ENCODE data around the gene NACA2. TPM values are rescaled to one million over a fixed set of nuclear protein-coding genes. Genes with fewer than 3 reads are reported as not detected.

NACA2 gene
- total and polyA plus RNA-seq, 2 of the 13 experiments (the other 11 are each of a cell fraction or from before 2014, with no cell fraction given): 0.21 TPM; not detected in 1

DNA sequence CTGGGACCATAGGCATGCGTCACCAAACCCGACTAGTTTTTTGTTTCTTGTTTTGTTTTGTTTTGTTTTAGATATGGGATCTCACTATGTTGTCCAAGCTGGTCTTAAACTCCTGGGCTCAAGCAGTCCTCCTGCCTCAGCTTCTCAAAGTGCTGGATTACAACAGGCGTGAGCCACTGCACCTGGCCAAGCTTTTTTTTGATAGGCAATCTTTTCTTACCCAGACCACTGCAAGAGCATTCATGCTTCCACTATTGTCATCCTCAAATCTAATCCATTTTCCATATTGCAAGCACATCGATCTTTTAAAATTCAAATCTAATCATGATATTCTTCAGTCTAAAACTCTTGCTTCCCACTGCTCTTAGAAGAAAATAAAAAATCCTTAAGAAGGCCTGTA is 10.3 kb upstream of the NACA2 start:
- no peak for ATAC-seq
- no peaks in the 10 kb centered on the region for H3K79me2 ChIP-seq (ENCODE audit: insufficient read depth, low read length)
- ChIA-PET CTCF (ENCODE audit: low intra/inter-chr PET ratio, low total read pairs) (no interaction called here), POLR2A (no interaction called here)
- no peak for TF ChIP-seq ZFP37 (CRISPR knock-in tag; IDR thresholded peaks at IDR 0.05; ENCODE audit: borderline replicate concordance)
- TF ChIP-seq, protein P1, sequence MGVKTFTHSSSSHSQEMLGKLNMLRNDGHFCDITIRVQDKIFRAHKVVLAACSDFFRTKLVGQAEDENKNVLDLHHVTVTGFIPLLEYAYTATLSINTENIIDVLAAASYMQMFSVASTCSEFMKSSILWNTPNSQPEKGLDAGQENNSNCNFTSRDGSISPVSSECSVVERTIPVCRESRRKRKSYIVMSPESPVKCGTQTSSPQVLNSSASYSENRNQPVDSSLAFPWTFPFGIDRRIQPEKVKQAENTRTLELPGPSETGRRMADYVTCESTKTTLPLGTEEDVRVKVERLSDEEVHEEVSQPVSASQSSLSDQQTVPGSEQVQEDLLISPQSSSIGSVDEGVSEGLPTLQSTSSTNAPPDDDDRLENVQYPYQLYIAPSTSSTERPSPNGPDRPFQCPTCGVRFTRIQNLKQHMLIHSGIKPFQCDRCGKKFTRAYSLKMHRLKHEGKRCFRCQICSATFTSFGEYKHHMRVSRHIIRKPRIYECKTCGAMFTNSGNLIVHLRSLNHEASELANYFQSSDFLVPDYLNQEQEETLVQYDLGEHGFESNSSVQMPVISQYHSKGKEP (CRISPR knock-in tag; IDR thresholded peaks at IDR 0.05): no peak
- TF ChIP-seq, protein P2, sequence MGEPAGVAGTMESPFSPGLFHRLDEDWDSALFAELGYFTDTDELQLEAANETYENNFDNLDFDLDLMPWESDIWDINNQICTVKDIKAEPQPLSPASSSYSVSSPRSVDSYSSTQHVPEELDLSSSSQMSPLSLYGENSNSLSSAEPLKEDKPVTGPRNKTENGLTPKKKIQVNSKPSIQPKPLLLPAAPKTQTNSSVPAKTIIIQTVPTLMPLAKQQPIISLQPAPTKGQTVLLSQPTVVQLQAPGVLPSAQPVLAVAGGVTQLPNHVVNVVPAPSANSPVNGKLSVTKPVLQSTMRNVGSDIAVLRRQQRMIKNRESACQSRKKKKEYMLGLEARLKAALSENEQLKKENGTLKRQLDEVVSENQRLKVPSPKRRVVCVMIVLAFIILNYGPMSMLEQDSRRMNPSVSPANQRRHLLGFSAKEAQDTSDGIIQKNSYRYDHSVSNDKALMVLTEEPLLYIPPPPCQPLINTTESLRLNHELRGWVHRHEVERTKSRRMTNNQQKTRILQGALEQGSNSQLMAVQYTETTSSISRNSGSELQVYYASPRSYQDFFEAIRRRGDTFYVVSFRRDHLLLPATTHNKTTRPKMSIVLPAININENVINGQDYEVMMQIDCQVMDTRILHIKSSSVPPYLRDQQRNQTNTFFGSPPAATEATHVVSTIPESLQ (CRISPR knock-in tag; conservative IDR thresholded peaks at IDR 0.05): no peak
- TF ChIP-seq RARG (CRISPR knock-in tag; IDR thresholded peaks at IDR 0.05; ENCODE audit: low read depth): no peak
- TF ChIP-seq, protein P3, sequence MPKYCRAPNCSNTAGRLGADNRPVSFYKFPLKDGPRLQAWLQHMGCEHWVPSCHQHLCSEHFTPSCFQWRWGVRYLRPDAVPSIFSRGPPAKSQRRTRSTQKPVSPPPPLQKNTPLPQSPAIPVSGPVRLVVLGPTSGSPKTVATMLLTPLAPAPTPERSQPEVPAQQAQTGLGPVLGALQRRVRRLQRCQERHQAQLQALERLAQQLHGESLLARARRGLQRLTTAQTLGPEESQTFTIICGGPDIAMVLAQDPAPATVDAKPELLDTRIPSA (CRISPR knock-in tag; IDR thresholded peaks at IDR 0.05; ENCODE audit: borderline replicate concordance): no peak
- no peak for TF ChIP-seq SOX13 (IDR thresholded peaks at IDR 0.05)
- no peak for TF ChIP-seq SOX13 (CRISPR knock-in tag; conservative IDR thresholded peaks at IDR 0.05 in 1 of 2, IDR thresholded peaks at IDR 0.05 in 1 of 2)
- no peak for TF ChIP-seq ZBTB42 (CRISPR knock-in tag; IDR thresholded peaks at IDR 0.05)
- no peak for TF ChIP-seq TBP (CRISPR knock-in tag; IDR thresholded peaks at IDR 0.05)
- TF ChIP-seq RCOR2 (CRISPR knock-in tag; IDR thresholded peaks at IDR 0.05): no peak
- TF ChIP-seq, protein P4, sequence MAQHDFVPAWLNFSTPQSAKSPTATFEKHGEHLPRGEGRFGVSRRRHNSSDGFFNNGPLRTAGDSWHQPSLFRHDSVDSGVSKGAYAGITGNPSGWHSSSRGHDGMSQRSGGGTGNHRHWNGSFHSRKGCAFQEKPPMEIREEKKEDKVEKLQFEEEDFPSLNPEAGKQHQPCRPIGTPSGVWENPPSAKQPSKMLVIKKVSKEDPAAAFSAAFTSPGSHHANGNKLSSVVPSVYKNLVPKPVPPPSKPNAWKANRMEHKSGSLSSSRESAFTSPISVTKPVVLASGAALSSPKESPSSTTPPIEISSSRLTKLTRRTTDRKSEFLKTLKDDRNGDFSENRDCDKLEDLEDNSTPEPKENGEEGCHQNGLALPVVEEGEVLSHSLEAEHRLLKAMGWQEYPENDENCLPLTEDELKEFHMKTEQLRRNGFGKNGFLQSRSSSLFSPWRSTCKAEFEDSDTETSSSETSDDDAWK (CRISPR knock-in tag; IDR thresholded peaks at IDR 0.05): no peak
- no peak for TF ChIP-seq SRSF9 (IDR thresholded peaks at IDR 0.05; ENCODE audit: borderline replicate concordance, insufficient read depth, low read depth, low read length, poor library complexity, severe bottlenecking)
- TF ChIP-seq ZNF292 (CRISPR knock-in tag; IDR thresholded peaks at IDR 0.05; ENCODE audit: borderline replicate concordance, low read depth): no peak
- no peak for TF ChIP-seq ETV6 (CRISPR knock-in tag; conservative IDR thresholded peaks at IDR 0.05)
- no peak for TF ChIP-seq ATF1 (CRISPR knock-in tag; IDR thresholded peaks at IDR 0.05)
- no peak for TF ChIP-seq NFE2L2 (IDR thresholded peaks at IDR 0.05; ENCODE audit: low read length)
- TF ChIP-seq HNF4A (CRISPR knock-in tag; IDR thresholded peaks at IDR 0.05): no peak
- no peak for TF ChIP-seq NAIF1 (CRISPR knock-in tag; IDR thresholded peaks at IDR 0.05; ENCODE audit: borderline replicate concordance)
- no peaks in the 10 kb centered on the region for H3K4me1 ChIP-seq (ENCODE audit: insufficient read depth, low read length)
- no peak overlapping the region for H2AFZ ChIP-seq (ENCODE audit: low read length)
- in situ Hi-C loops (cut with HindIII; ENCODE audit: extremely low pct_ligation_motif_present, low pct_unique_long_range_greater_than_20kb) (no loop called here), intact Hi-C loops (cut with micrococcal nuclease; ENCODE audit: unreplicated experiment) (no loop called here)
- H3K9ac ChIP-seq (ENCODE audit: insufficient read depth, low read depth, low read length): no peak overlapping the region
- no peaks in the 10 kb centered on the region for H3K36me3 ChIP-seq (replicated peaks in 1 of 2; ENCODE audit: control insufficient read depth in 1 of 2, insufficient read depth in 2 of 2, low read length in 2 of 2)
- H3K9me3 ChIP-seq (ENCODE audit: low read length): no peaks in the 10 kb centered on the region
- no peak overlapping the region for H3K27ac ChIP-seq (ENCODE audit: extremely low read length, insufficient read depth, low read length)
- no peak for DNase-seq (ENCODE audit: low spot score)
- no peak overlapping the region for H3K4me2 ChIP-seq (ENCODE audit: low read depth, low read length)
- 57% methylated on average over 4 of the region's 4 CpGs for WGBS (ENCODE audit: low lambda C conversion rate)
- no peaks in the 10 kb centered on the region; a peak in 1 of 5 replicates for H3K27me3 ChIP-seq (ENCODE audit: control insufficient read depth in 1 of 2, insufficient read depth in 2 of 2, low read length in 2 of 2)
- no peak overlapping the region for H3K4me3 ChIP-seq (replicated peaks in 1 of 3; ENCODE audit: insufficient read depth in 1 of 3, low read depth in 2 of 3, low read length in 3 of 3)
- no TSS peak for BruUV-seq (replicated peaks)
- no peak for FAIRE-seq
- no peaks in the 10 kb centered on the region for H4K20me1 ChIP-seq (ENCODE audit: insufficient read depth, low read length)

Measured in HepG2 (cell line).